Large intestine (tissue), 3 donors: ENCODE results near the gene GOT2. TPM values are rescaled to one million over a fixed set of nuclear protein-coding genes. Genes with fewer than 3 reads are reported as not detected.
A peak's percentile ranks its signal among the peaks of the same experiment; 100 is the strongest.
"Not testable (repeated sequence)": the region's sequence is repeated elsewhere in the genome, so short reads cannot be mapped to it uniquely, and the experiment has no call there.

Experiments used
- DNase-seq, 2 donors: peaks; one replicate each; pipeline versions ENCODE4 v3.0.0 to v3.0.0-alpha.2; 2013
- H3K27ac ChIP-seq: one replicate; pipeline ENCODE4 v1.5.1; 2013; ENCODE audit warnings: low read length
- H3K27me3 ChIP-seq: 2 replicates; pipeline ENCODE4 v1.6.1; 2013; ENCODE audit warnings: low read length; ENCODE audit not compliant: control insufficient read depth, insufficient read depth
- H3K36me3 ChIP-seq: 2 replicates; pipeline ENCODE4 v1.6.1; 2013; ENCODE audit warnings: low read length; ENCODE audit not compliant: control insufficient read depth, insufficient read depth
- H3K4me1 ChIP-seq: one replicate; pipeline ENCODE4 v1.6.1; 2013; ENCODE audit warnings: low read length; ENCODE audit not compliant: control insufficient read depth, insufficient read depth
- H3K4me3 ChIP-seq: one replicate; pipeline ENCODE4 v1.5.1; 2013; ENCODE audit warnings: low read length
- H3K9me3 ChIP-seq: one replicate; pipeline ENCODE4 v1.6.1; 2013; ENCODE audit warnings: mild to moderate bottlenecking, low read depth, low read length, moderate library complexity; ENCODE audit not compliant: control insufficient read depth
- WGBS: methylation state at CpG from one replicate; pipeline ENCODE4 v1.1.5; 2013; ENCODE audit warnings: low lambda C conversion rate; ENCODE audit not compliant: insufficient coverage; 5-methylcytosine and 5-hydroxymethylcytosine counted together
- polyA plus RNA-seq: library from polyadenylated mRNA; unstranded; fragments of 120-200 nt; gene quantifications from one replicate; pipeline ENCODE4 v1.2.1, GENCODE V29; 2013

GOT2 gene
- polyA plus RNA-seq, 1 donor = 55.8 TPM

- Histone ChIP-seq H3K4me1 (peaks cover 12% of the 10 kb centered on the region), H3K27me3 (no peaks in the 10 kb centered on the region), H3K27ac (no peak within 1 kb of the TSS), H3K9me3 (no peaks in the 10 kb centered on the region), H3K4me3 (peak within 1 kb of the TSS; percentile 76), H3K36me3 (peaks cover 11% of the 10 kb centered on the region)
- DNase-seq = peak; percentile 75 to 80
- no CpG with 5 or more reads among the region's 41 CpGs for WGBS
These were observed 49.6 kb downstream of the GOT2 start, which contains the start of gene SLC38A7 for GRCh38 chr16:58684354-58685083. Gene SLC38A7 (minus strand): TSS chr16:58684770. CDS start chr16:58680126, 4,644 bp downstream.

GRCh38 chr16:58684001-58684353 lies 50.1 kb downstream of the GOT2 start:
- H3K36me3 ChIP-seq = peaks cover 11% of the 10 kb centered on the region
- H3K4me3 ChIP-seq = peak overlapping the region; percentile 76
- no CpG with 5 or more reads among the region's 3 CpGs for WGBS
- no peaks in the 10 kb centered on the region for H3K9me3 ChIP-seq
- no peak overlapping the region for H3K27ac ChIP-seq
- DNase-seq = no peak
- peaks cover 12% of the 10 kb centered on the region for H3K4me1 ChIP-seq
- no peaks in the 10 kb centered on the region for H3K27me3 ChIP-seq

DNA sequence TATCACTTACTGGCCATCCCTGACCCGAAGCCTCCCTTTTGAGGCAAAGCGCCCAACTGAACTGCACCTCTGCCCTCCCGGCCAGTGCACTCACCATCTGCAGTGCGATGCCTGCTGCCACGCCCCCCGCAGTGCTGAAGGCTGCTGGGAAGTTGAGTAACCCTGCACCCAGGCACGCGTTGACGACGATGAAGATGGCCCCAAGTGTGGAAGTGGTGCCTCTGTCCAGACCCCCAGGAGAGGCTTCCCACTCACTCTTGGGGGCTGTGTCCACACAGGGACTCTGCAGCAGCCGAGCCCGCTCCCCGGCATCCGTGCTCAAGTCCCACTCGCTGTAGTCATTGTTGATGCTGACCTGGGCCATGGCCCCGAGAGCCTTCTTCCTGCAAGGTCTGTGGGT lies 54.4 kb downstream of the GOT2 start:
- Histone ChIP-seq H3K4me1 (peaks cover 10% of the 10 kb centered on the region), H3K9me3 (no peaks in the 10 kb centered on the region), H3K4me3 (no peak overlapping the region), H3K27me3 (no peaks in the 10 kb centered on the region), H3K27ac (no peak overlapping the region), H3K36me3 (peaks cover 46% of the 10 kb centered on the region)
- no CpG with 5 or more reads among the region's 16 CpGs for WGBS
- no peak for DNase-seq

- no CpG with 5 or more reads among the region's 3 CpGs for WGBS
- H3K36me3 ChIP-seq = peaks cover 46% of the 10 kb centered on the region
- H3K4me3 ChIP-seq = no peak overlapping the region
- no peaks in the 10 kb centered on the region for H3K27me3 ChIP-seq
- H3K9me3 ChIP-seq = no peaks in the 10 kb centered on the region
- H3K4me1 ChIP-seq = peaks cover 8% of the 10 kb centered on the region
- H3K27ac ChIP-seq = no peak overlapping the region
- DNase-seq = no peak
These were observed 55.4 kb downstream of the GOT2 start for GRCh38 chr16:58678716-58679115.

- H3K9me3 ChIP-seq = no peaks in the 10 kb centered on the region
- H3K27ac ChIP-seq = no peak overlapping the region
- H3K27me3 ChIP-seq = no peaks in the 10 kb centered on the region
- DNase-seq = no peak
- peaks cover 46% of the 10 kb centered on the region for H3K36me3 ChIP-seq
- peaks cover 5% of the 10 kb centered on the region for H3K4me1 ChIP-seq
- no CpG with 5 or more reads among the region's 4 CpGs for WGBS
- no peak overlapping the region for H3K4me3 ChIP-seq
These were observed 55.8 kb downstream of the GOT2 start for GRCh38 chr16:58678269-58678668.

GRCh38 chr16:58670946-58671583 lies 63.1 kb downstream of the GOT2 start:
- no peaks in the 10 kb centered on the region for H3K4me1 ChIP-seq
- WGBS = 100% methylated on average over 3 of the region's 18 CpGs
- peaks cover 43% of the 10 kb centered on the region for H3K36me3 ChIP-seq
- no peak for DNase-seq
- no peaks in the 10 kb centered on the region for H3K27me3 ChIP-seq
- H3K27ac ChIP-seq = no peak overlapping the region
- H3K4me3 ChIP-seq = no peak overlapping the region
- H3K9me3 ChIP-seq = no peaks in the 10 kb centered on the region

GRCh38 chr16:58670177-58670576 lies 63.9 kb downstream of the GOT2 start:
- Histone ChIP-seq H3K36me3 (peaks cover 36% of the 10 kb centered on the region), H3K9me3 (no peaks in the 10 kb centered on the region), H3K4me1 (no peaks in the 10 kb centered on the region), H3K27me3 (no peaks in the 10 kb centered on the region), H3K4me3 (no peak overlapping the region), H3K27ac (no peak overlapping the region)
- DNase-seq = no peak

- Histone ChIP-seq H3K36me3 (peaks cover 14% of the 10 kb centered on the region), H3K4me1 (no peaks in the 10 kb centered on the region), H3K9me3 (no peaks in the 10 kb centered on the region), H3K27me3 (no peaks in the 10 kb centered on the region), H3K27ac (no peak overlapping the region), H3K4me3 (no peak overlapping the region)
- DNase-seq = no peak
- no CpG with 5 or more reads among the region's 8 CpGs for WGBS
These were observed 68.9 kb downstream of the GOT2 start for GRCh38 chr16:58665200-58665599.

DNA sequence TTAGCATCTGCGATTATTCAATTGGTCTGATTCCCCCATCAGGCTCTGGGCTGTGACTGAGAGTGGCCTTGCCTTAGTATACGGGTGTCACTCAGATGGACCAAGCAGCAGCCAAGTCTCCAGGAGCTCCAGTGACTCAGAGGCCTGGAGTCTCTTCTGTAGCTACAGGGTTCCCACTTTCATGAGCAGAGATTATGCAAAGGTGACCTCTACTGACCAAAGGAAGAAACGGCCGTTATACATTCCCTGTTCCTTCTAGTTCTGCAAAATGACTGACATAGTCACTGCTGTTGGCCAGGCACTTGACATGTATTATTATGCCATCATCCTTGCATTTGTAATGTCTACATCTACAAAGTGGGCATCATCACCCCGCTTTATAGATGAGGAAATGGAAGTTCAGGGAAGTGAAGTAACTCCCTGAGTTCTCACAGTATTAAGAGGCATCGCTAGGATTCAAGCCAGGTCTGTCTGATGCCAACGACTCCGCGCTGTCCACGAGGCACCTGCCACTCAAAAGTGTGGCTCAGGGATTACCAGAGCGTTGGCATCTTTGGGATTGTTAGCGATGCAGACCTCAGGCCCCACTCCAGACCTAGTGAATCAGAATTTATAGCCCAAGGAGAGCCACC lies 72.8 kb downstream of the GOT2 start:
- peak; percentile 68 to 77 for DNase-seq
- H3K36me3 ChIP-seq = no peaks in the 10 kb centered on the region
- WGBS = no CpG with 5 or more reads among the region's 12 CpGs

GRCh38 chr16:58659911-58660310 lies 74.2 kb downstream of the GOT2 start:
- no CpG with 5 or more reads among the region's 11 CpGs for WGBS
- H3K9me3 ChIP-seq, H3K36me3 ChIP-seq, DNase-seq, H3K27ac ChIP-seq, H3K27me3 ChIP-seq, H3K4me3 ChIP-seq: not testable (repeated sequence)
- H3K4me1 ChIP-seq = peaks cover 21% of the 10 kb centered on the region

More for the DNA sequence above, 72.8 kb downstream of the GOT2 start:
- Histone ChIP-seq H3K27me3 (no peaks in the 10 kb centered on the region), H3K4me3 (no peak overlapping the region), H3K4me1 (peaks cover 8% of the 10 kb centered on the region), H3K9me3 (no peaks in the 10 kb centered on the region), H3K27ac (no peak overlapping the region)
